Activated CD8-positive, alpha-beta memory T cell treated with anti-CD3 and anti-CD28 coated beads, Interleukin-2, amount 50 U/mL, for 4 hours (primary cell): ENCODE measurements around the gene RBMS1.
"Not testable (repeated sequence)": the region's sequence is repeated elsewhere in the genome, so short reads cannot be mapped to it uniquely, and the experiment has no call there.

Experiments used
- DNase-seq: peaks from one replicate; pipeline ENCODE4 v3.0.0-alpha.2; 2020

Gene RBMS1

DNA sequence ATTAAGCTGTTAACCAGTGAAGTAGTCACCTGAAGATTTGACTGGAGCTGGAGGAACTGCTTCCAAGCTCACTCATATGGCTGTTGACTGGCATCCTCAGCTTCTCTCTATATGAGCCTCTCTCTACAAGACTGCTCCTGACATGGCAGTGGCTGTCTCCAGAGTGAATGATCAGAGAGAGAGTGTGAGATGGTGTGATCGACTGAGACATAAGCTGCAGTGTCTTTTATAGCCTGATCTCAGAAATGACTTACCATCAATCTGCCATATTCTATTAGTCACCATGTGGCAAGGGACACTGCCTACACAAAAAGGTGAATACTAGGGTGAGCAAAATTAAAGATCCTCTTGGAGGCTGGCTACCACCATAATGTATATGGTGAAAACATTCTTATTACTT, 7.8 kb upstream of the RBMS1 start:
- no peak for DNase-seq

DNA sequence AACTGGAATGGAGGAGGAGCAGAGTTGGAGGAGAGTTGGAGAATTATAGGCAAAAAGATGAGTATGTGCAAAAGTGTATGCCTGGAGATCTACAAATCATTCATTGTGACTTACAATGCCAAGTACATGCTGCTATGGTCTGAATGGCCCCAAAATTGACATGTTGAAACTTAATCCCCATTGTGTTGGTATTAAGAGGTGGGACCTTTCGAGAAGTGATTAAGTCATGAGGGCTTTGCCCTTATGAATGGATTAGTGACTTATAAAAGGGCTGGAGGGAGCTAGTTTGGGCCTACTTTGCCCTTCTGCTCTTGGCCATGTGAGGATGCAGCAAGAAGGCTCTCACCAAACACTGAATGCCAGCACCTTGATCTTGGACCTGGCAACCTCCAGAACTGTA, 6.3 kb upstream of the RBMS1 start:
- DNase-seq = no peak

- no peak for DNase-seq
Measured at GRCh38 chr2:160498137-160498536, 4.5 kb upstream of the RBMS1 start.

- DNase-seq = no peak
Measured at GRCh38 chr2:160494201-160494644, 616 bp upstream of the RBMS1 start.

DNA sequence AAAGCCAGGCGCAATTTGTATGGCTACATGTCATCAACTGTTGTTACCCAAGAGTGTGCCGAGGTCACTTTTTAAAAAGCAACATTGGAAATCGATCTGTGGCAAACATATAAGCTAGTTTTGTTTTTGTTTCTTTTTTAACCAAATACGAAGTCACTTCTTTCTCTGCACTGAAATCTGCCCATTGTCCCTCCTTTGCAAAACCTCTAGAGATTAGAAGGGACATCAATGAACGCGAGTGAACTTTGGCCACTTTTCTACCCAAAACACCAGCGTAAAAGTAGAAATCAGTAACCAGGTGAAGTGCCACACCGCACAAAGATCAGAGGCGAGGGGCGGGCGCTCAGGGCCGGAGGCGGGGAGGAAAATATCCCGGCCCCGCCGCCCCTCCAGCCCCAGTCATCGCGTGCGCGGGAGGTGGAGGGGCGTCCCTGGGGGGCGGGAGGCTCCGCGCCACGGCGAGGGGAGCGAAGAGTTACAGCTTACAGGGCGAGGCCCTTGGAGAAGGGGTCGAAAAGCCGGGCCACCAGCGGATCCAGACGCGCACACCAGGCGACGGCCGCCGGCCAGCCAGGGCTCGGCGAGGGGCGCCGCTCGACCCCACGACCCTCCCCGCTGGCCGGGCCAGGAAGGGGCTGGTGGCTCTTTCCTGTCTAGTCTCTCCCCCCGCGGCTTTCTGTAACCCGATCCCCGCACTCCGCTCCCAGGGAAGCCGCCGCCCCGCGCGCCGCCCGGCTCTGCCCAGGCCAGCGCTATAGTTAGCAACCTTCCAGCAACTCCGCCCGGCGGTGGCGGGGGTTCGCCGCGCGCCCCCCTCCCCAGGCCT, 993 bp downstream of the RBMS1 start:
- DNase-seq = peak; percentile 76

- no peak for DNase-seq
Measured at GRCh38 chr2:160491911-160492371, 1.7 kb downstream of the RBMS1 start.

DNA sequence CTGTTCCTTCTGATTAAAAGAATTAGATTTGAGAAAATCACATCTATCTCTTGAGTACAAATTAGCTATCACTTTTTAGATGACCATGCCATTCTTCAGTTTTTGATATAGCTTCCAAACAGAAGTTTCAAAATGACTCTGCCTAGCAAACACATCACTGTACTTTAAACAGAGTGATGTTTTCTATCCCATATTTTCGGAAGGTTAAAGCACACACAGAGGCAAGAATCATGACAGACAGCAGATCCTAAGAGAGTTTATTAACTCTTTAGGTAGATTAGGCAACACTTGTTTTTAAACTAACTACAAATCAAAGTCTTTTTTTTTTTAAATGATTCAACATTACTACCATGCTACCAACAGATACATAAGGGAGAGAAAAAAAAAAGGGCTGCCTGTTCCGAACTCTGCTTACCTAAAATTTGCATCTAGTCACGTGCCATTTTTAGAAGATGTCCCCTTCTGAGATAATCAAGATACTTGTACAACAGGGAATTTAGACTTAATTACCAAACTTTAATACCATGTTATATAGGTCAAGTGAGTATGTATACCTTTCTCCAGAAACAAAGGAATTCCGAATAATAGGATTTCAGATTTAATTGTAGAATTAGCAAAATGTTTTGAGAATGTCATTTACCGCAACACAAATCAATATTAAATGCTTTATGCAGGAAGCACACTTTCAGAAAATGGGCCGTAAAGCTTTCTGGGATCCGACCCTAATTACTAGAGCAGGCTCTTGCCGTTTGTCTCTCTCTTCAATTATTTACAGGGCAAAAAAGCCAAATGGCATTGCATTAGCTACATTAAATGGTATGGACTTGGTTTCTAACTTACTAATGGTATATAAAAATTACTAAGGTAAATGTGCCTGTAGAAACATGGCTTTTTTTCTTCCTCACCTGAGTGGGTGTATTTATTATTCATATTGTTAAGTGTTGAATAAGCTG, 2.6 kb downstream of the RBMS1 start:
- no peak for DNase-seq

DNA sequence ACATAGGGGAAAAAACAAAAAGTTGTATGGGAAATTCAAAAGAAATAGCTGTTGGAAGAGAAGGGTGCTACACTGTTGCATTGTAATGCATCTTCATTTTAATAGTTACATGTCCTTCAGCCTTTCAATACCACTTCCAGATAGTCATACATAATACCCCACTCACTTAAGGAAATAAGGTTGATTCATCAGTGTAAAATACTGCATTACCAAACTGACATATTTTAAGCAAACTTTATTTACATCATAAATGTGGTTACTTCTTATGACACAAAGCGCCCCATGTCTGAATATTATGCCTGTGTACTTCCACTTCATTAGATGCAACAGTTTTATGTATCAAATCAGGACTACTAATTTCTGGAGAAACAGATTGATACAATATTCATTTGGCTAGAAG, 4.5 kb downstream of the RBMS1 start:
- DNase-seq = no peak

DNA sequence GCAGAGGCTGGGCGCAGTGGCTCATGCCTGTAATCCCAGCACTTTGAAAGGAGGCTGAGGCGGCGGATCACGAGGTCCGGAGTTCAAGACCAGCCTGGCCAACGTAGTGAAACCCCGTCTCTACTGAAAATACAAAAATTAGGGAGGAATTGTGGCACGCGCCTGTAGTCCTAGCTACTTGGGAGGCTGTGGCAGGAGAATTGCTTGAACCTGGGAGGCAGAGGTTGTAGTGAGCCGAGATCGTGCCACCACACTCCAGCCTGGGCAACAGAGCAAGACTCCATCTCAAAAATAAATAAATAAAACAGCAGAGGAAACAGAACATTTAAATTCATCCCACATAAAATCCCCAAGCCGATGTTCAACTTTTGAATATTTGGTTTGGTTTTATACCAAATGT, 5.3 kb downstream of the RBMS1 start:
- not testable (repeated sequence) for DNase-seq

GRCh38 chr2:160486341-160486740, 7.3 kb downstream of the RBMS1 start:
- no peak for DNase-seq

DNA sequence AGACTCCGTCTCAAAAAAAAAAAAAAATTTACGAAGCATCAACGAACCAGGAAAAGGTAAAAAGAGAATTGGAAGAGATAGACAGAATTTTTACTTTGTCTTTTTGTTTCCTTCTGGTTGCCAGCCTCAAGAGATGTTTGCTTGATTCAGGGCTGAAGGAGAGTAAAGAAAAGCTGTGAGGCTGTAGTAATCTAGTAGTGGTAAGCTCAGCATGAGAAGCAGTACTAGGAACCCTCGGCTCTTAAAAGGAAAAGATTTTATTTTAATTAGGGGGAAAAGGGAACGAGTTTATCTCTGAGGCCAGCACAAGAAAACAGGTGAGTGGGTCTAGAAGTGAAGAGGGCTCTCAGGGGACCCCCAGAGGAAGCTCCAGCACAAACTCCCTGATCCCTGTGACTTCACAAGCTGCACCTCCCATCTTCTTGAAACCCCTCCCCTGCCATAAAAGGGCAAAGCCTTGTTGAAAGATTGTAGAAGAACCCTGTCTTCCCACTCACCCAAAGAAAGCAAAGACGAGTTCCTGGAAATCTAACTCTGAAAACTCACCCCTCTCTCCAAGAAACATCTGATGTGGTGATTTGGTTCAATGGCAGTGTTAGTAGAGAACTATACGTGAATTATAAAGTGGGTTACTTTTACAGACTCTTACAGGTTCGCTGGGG, 8.6 kb downstream of the RBMS1 start:
- no peak for DNase-seq

- DNase-seq = no peak
Measured at GRCh38 chr2:160482673-160483072, 10.9 kb downstream of the RBMS1 start.

DNA sequence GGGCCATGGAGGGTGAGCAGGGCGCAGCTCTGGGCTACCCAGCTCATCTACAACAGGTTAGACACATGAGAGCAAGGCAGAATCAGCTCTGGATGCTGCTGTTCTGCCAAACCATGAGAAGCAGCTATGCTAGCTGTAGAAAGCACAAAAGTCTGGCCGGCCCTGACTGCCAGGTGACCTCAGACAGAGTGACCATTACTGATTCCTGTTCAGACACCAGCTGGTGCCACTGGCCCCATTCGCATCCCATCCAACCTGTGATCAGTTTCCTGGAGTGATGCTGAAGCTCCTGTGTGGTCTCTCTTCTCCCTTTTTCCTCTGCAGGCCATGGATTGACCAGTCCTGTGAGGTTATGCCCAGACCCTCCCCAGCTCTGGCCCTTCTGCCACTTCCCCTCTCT, 14.3 kb downstream of the RBMS1 start:
- no peak for DNase-seq

- DNase-seq = no peak
Measured at GRCh38 chr2:160478660-160479059, 14.9 kb downstream of the RBMS1 start.

- no peak for DNase-seq
Measured at GRCh38 chr2:160477032-160477431, 16.6 kb downstream of the RBMS1 start.

GRCh38 chr2:160474891-160475787, 18.5 kb downstream of the RBMS1 start:
- DNase-seq = no peak

DNA sequence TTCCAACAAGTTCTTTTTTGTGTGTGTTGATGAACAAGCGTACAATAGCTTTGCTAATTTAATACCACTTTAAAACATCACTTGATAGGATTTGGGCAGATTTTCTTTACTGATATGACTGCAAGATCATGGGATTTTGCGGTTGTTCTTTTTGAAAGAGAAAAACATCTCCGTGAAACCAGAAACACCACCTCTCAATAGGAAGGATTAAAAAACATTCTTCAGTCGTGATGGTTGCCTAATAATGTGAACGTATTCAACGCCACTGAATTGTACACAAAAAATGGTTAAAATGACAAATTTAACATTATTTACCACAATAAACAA, 19.3 kb downstream of the RBMS1 start:
- no peak for DNase-seq

GRCh38 chr2:160473468-160474318, 19.9 kb downstream of the RBMS1 start:
- no peak for DNase-seq

GRCh38 chr2:160472839-160473251, 20.8 kb downstream of the RBMS1 start:
- no peak for DNase-seq

DNA sequence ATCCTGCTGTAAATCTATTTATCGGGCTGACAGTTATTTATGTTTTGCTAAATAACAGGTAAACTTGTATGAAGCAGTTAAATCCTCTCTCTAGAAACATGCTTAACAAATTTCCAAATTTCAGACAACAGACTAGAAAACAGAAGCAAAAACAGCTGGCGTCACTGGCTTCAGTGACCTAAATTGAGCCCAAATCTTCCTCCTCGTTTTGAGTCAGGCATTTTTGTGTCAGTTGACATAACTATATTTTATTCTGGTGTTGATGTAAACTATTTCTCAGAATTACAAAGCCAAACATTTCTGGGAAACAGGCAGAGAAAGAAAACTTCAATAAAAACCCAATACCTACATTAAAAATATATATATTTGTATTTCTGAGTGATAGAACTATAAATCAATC, 21.7 kb downstream of the RBMS1 start:
- DNase-seq = no peak

DNA sequence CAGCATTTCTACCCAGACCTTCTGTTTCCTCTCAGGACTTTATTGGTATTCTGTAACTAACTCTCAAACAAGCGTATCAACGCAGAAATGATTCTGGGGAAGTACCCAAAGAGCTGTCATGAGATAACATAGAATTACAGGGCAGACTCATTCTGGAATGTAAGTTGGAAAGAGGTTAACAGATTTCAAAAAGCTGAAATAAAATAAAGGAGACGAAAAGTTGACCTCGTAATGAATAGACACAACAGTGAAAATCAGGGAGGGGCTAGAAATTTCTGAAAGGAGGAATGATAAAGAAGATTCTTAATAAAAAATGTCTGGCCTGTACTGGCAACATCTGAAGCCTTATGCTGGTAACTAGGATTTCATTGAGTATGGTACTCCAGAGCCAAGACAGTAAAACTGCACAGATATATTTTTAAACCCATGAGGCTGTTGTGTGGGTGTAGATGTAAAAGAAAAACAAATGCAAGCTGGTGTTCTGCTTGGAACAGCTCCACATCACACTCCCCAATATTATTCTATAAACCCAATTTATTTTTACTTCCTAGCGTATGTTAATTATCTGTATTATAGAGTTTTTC, 23.9 kb downstream of the RBMS1 start:
- no peak for DNase-seq
